Heart right ventricle (tissue), 16 donors: Measurements from ENCODE around the gene KIAA1328. TPM values are rescaled to one million over a fixed set of nuclear protein-coding genes. Genes with fewer than 3 reads are reported as not detected.

ENCODE experiments used
- ATAC-seq, 8 donors: fragments of 200-7000 bp; cut with Tn5 transposase; one replicate each; pipeline ENCODE4 v1.9.1; 2020; ENCODE audit warnings: mild to moderate bottlenecking in 8 of 8, moderate library complexity in 8 of 8, moderate number of reproducible peaks in 1 of 8
- DNase-seq, 2 donors: peaks; one replicate each; pipeline ENCODE4 v3.0.0-alpha.2; 2020
- H3K27ac ChIP-seq, 10 donors: fragments of 200-600 bp; sonication (generic) in 2 of 10; one replicate each; pipeline versions ENCODE4 v1.5.0 to v1.8.0; 2020 to 2022; ENCODE audit warnings: mild to moderate bottlenecking in 3 of 10
- H3K27me3 ChIP-seq, 7 donors: fragments of 200-600 bp; one replicate each; pipeline ENCODE4 v1.8.0; 2021 to 2022; ENCODE audit warnings: mild to moderate bottlenecking in 2 of 7
- H3K36me3 ChIP-seq, 9 donors: fragments of 200-600 bp; sonication (generic) in 1 of 9; one replicate each; pipeline versions ENCODE4 v1.5.0 to v1.8.0; 2020 to 2022; ENCODE audit warnings: mild to moderate bottlenecking in 2 of 9
- H3K4me1 ChIP-seq, 9 donors: fragments of 200-600 bp; sonication (generic) in 1 of 9; one replicate each; pipeline versions ENCODE4 v1.5.0 to v1.8.0; 2020 to 2022; ENCODE audit warnings: mild to moderate bottlenecking in 4 of 9
- H3K4me3 ChIP-seq, 10 donors: fragments of 200-600 bp; sonication (generic) in 2 of 10; one replicate each; pipeline versions ENCODE4 v1.5.0 to v1.8.0; 2020 to 2022; ENCODE audit warnings: mild to moderate bottlenecking in 7 of 10, moderate library complexity in 2 of 10
- H3K9me3 ChIP-seq, 11 donors: fragments of 200-600 bp in 10 of 11; sonication (generic) in 2 of 11; one replicate each; pipeline versions ENCODE4 v1.5.0 to v1.8.0; 2013 to 2022; ENCODE audit warnings: mild to moderate bottlenecking in 2 of 11, control low read depth in 1 of 11, moderate library complexity in 1 of 11
- CTCF ChIP-seq, 9 donors: fragments of 200-600 bp; sonication (generic) in 2 of 9; IDR thresholded peaks; one replicate each; pipeline versions ENCODE4 v1.5.0 to v1.8.0; 2021 to 2022; ENCODE audit warnings: antibody characterized with exemption in 9 of 9, mild to moderate bottlenecking in 5 of 9, moderate library complexity in 1 of 9
- WGBS, 2 donors: extraction: QIAGEN DNeasy Blood & Tissue Kit; methylation state at CpG; one replicate each; pipeline ENCODE4 v1.1.7; 2013; ENCODE audit warnings: inconsistent platforms in 1 of 2; 5-methylcytosine and 5-hydroxymethylcytosine counted together
- intact Hi-C, 10 donors: fragments of 100-400 bp; cut with DNase I; formaldehyde crosslinking; loops; one replicate each; pipeline versions ENCODE4 v1.11.1 to v1.14.2; 2022
- polyA plus RNA-seq, 2 donors: library from polyadenylated mRNA; stranded (reverse); fragments of 200-250 nt; gene quantifications; one replicate each; pipeline ENCODE4 v1.2.3, GENCODE V29; 2013
- total RNA-seq, 10 donors: library from RNA; stranded (reverse); fragmentation: NEBNext Ultra II Directional in 3 of 10; extraction: Animal tissue kit (Norgen Biotek cat#: 25700) in 3 of 10; gene quantifications; one replicate each; pipeline versions ENCODE4 v1.2.1 to v1.2.4, GENCODE V29; 2021 to 2023
- donor health status: Arrhythmogenic right ventricular cardiomyopathy.
- donor health status: ischemic (EF 13 %, LVEDD 7.1; RV severe dilation, severe dysfunction).
- donor health status: healthy with polysubstance abuse.
- donor health status: DM: no; HTN: yes; CAD: no.
- donor health status: DM: no; HTN: no; CAD: no.
- donor health status: ischemic (EF 25% LVEDD 6.9; RV normal size, moderate dysfunction).
- donor health status: ischemic (EF 25% LVEDD 5.7; RV mildly dilated, moderate dysfunction).
- donor health status: healthy.
- donor health status: DM: yes; HTN: yes; CAD: no.
- donor health status: Ischemic cardiomyopathy.
- donor health status: ischemic (EF 35%, LVEDD 5.7; RV mildly dilated, moderate dysfunction).
- donor health status: nonischemic (EF 11% LVEDD 7.7; RV severe dilation, severe dysfunction).
- donor health status: DM: yes; HTN: yes; CAD: no.
- donor health status: PGD.
- donor health status: ischemic (EF 29% LVEDD 5.4; RV normal size, mild dysfunction).
- donor health status: nonischemic (EF 23%, LVEDD 6.1; RV moderate dilation, normal function).

The KIAA1328 gene
- total and polyA plus RNA-seq, 12 donors = 1.9 to 6.3 (median 5.1) TPM

GRCh38 chr18:37207343-37207742 lies 378.4 kb downstream of the KIAA1328 start:
- no peaks in the 10 kb centered on the region for H3K36me3 ChIP-seq
- H3K27me3 ChIP-seq = no peaks in the 10 kb centered on the region
- intact Hi-C loops = no loop called here
- DNase-seq = no peak
- no peak for ATAC-seq
- H3K4me1 ChIP-seq = no peaks in the 10 kb centered on the region
- TF ChIP-seq CTCF (IDR thresholded peaks at IDR 0.05) = no peak
- no peak overlapping the region for H3K27ac ChIP-seq
- H3K9me3 ChIP-seq = peaks cover 0 to 26% (median 9%) of the 10 kb centered on the region in 11 donors
- WGBS, 2 donors = 81 to 83% methylated on average over 1 of the region's 1 CpG
- H3K4me3 ChIP-seq = no peak overlapping the region

DNA sequence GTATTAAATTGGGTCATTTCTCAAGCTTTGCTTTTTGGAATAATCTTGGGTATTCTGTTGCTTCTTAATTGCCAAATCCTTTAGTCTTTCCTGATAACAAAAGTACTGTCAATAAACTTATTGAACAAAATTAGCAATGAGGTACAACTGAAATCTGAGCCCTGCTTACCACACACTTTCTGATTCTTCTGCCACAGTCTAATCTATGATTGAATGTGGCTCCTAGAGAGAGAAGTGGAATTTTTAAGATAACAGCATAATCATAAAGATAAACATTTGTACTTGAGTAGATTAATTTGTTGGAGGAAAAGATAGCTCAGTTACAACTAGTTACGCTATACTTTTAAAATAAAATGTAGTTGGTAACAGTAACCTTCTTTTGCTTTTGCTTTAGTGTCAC lies 381.9 kb downstream of the KIAA1328 start:
- ATAC-seq (no peak), DNase-seq (no peak)
- Histone ChIP-seq H3K9me3 (peaks cover 0 to 26% (median 5%) of the 10 kb centered on the region in 11 donors), H3K4me3 (no peak overlapping the region), H3K4me1 (no peaks in the 10 kb centered on the region), H3K36me3 (no peaks in the 10 kb centered on the region), H3K27me3 (no peaks in the 10 kb centered on the region), H3K27ac (no peak overlapping the region)
- WGBS, 2 donors = 85 to 94% methylated on average over 1 of the region's 1 CpG
- no peak for TF ChIP-seq CTCF (IDR thresholded peaks at IDR 0.05)
- intact Hi-C loops = loop anchor here in 1 of 10 donors (10.0 kb wide), 1 partner anchor 774 kb away; no protein-coding TSS in a partner anchor

DNA sequence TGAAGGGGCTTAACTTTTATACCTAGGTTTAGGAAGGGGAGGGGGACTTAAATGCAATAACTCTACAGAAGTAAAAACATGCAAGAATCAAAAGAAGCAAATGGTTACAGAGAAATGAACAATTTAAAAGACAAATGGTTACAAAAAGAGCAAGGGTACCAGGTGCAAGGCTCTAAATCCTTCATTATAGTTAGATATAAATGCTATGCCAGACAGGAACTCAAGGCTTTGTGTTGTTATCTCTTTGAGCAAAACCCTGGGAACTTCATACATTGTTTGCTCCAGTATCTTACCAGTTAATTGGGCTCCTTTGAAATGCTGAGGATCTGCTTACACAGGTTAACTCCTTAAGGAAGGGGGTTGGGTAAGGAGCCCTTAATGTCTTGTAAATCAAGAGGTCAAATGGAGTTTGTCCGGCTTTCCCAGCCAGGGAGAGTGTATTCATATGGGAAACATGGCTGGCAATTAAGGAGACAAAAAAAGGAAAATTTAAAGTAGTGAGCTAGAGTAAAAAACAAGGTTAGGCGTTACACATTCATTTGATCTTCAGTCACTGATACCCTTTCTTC lies 389.2 kb downstream of the KIAA1328 start:
- WGBS, 2 donors = 52 to 59% methylated on average over 2 of the region's 2 CpGs
- no peak for ATAC-seq
- Histone ChIP-seq H3K27ac (no peak overlapping the region), H3K4me1 (no peaks in the 10 kb centered on the region), H3K4me3 (no peak overlapping the region), H3K9me3 (peaks cover 0 to 36% (median 5%) of the 10 kb centered on the region in 11 donors), H3K27me3 (no peaks in the 10 kb centered on the region), H3K36me3 (peaks cover 0 to 8% (median 0%) of the 10 kb centered on the region in 9 donors)
- intact Hi-C loops = loop anchor here in 1 of 10 donors (10.0 kb wide), 1 partner anchor 767 kb away; no protein-coding TSS in a partner anchor
- TF ChIP-seq CTCF (IDR thresholded peaks at IDR 0.05) = no peak
- no peak for DNase-seq

DNA sequence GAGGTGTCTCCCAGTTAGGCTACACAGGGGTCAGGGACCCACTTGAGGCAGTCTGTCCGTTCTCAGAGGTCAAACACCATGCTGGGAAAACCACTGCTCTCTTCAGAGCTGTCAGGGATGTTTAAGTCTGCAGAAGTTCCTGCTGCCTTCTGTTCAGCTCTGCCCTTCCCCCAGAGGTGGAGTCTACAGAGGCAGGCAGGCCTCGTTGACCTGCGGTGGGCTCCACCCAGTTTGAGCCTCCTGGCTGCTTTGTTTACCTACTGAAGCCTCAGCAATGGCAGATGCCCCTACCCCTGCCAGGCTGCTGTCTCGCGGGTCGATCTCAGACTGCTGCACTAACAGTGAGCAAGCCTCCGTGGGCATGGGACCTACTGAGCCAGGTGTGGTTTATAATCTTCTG lies 390.3 kb downstream of the KIAA1328 start:
- no peak for ATAC-seq
- H3K27me3 ChIP-seq = no peaks in the 10 kb centered on the region
- no peak overlapping the region for H3K4me3 ChIP-seq
- TF ChIP-seq CTCF (IDR thresholded peaks at IDR 0.05) = no peak
- peaks cover 0 to 26% (median 2%) of the 10 kb centered on the region in 11 donors for H3K9me3 ChIP-seq
- H3K27ac ChIP-seq = no peak overlapping the region
- intact Hi-C loops = loop anchor here in 1 of 10 donors (10.0 kb wide), 1 partner anchor 766 kb away; no protein-coding TSS in a partner anchor
- no peaks in the 10 kb centered on the region for H3K4me1 ChIP-seq
- no peak for DNase-seq
- WGBS, 2 donors = 64 to 70% methylated on average over 7 of the region's 7 CpGs
- H3K36me3 ChIP-seq = peaks cover 0 to 8% (median 0%) of the 10 kb centered on the region in 9 donors
